Stimulated activated CD8-positive, alpha-beta memory T cell treated with anti-CD3 and anti-CD28 coated beads, Interleukin-15, amount 100 ng/mL, for 1 hour (primary cell): ENCODE results near the gene A1CF.
"Not testable (repeated sequence)": the region's sequence is repeated elsewhere in the genome, so short reads cannot be mapped to it uniquely, and the experiment has no call there.

Source experiments
- DNase-seq: peaks from one replicate; pipeline ENCODE4 v3.0.0-alpha.2; 2020; ENCODE audit warnings: low read depth

Gene A1CF

GRCh38 chr10:50788951-50789945, 96.2 kb downstream of the A1CF start:
- no peak for DNase-seq

DNA sequence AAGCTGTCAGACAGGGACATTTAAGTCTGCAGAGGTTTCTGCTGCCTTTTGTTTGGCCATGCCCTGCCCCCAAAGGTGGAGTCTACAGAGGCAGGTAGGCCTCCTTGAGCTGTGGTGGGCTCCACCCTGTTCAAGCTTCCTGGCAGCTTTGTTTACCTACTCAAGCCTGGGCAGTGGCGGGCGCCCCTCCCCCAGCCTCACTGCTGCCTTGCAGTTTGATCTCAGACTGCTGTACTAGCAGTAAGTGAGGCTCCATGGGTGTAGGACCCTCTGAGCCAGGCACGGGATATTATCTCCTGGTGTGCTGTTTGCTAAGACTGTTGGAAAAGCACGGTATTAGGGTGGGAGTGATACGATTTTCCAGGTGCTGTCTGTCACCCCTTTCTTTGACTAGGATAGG, 97.5 kb downstream of the A1CF start:
- not testable (repeated sequence) for DNase-seq

GRCh38 chr10:50782017-50782416, 103.4 kb downstream of the A1CF start:
- DNase-seq = not testable (repeated sequence)

DNA sequence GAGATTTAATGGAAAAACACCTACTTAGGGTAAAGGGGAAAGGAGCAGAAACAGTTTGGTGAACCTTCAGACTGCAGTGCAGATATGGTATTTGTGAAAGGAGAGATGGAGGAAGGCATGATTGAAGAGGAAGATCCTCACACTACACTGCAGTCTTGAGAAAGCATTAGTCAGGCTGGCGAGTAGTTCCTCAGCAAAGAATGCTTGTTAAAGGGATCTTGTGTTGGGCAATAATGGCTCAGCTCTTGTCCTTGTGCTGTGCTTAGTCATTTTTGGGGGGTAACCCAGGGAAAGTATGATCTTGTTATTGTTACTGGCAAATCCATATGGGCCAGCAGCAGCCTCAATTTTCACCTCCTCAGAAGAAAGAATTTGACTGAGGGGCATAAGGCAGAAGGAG, 105.4 kb downstream of the A1CF start:
- not testable (repeated sequence) for DNase-seq

DNA sequence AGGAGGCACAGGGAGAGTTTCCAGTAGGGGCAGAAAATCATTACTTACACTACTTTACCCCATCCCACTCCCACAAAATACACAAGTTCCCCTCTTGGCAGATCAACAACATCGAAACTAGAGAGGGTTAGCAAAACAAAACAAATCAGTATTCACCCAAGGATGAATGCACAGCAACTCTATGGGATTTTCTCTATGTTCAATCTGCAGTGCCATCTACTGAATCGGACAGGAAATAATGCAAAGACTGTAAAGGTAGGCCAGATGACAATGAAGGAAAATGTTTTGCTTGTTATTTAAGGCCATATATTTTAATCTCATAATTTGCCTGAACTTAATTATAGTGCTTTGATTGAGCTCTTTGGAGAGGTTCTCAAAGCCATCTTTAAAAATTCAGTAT, 110.6 kb downstream of the A1CF start:
- DNase-seq = not testable (repeated sequence)

DNA sequence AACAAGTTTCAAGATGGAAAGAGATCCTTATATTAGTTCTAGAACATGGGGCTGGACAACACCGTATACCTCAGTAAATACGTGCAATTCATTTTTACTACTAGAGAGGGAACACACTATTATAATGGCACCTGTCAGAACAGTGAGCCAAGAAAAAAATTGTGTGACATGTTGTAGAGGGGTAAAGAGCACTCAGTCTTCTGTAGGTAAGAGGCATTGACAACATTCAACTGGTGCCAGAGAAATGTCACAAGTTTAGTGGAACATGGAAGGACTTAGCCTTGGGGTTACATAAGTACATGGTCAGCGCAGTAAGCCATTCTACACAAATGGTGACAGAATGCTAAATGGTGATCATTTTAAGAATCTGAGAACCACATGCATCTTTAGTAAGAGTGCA, 113.4 kb downstream of the A1CF start:
- DNase-seq = not testable (repeated sequence)

DNA sequence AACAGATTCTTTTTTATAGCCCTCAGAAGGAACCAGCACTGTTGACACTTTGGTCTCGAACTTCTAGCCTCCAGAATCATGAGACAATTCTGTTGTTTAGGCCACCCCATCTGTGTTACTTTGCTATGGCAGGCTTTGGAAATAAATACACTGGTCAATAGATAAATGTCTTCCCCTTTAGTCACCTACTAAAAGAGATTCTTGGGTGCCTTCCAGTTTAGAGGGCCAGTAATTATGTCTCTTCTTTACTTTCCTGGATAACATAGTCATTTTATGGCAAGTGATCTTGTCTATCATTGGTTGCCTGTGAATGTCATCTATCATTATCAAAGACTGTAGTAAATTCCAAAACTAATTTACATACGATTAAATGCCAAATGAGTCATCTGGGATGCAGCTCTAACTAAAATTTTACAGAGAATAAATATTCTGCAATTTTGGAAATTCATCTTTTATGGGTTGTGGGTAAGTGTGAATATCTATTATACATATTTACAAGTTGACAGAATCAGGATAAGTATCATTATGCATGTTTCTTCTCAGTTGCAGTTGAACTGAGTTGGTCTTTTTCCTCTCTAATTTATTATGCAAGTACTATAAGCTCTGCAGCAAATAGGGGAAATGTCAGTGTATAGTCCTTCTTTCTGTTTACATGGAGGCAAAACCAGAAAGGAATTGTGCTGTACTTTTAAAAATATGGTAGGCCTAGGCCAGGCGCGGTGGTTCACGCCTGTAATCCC, 118.5 kb downstream of the A1CF start:
- DNase-seq = not testable (repeated sequence)
